AML-193 (cell line): ENCODE results near the gene SLC43A2.

Experiments used
- DNase-seq, 2 experiments: peaks; one replicate each; lab custom pipeline; 2025; lab: John Stamatoyannopoulos, UW

SLC43A2 gene

DNA sequence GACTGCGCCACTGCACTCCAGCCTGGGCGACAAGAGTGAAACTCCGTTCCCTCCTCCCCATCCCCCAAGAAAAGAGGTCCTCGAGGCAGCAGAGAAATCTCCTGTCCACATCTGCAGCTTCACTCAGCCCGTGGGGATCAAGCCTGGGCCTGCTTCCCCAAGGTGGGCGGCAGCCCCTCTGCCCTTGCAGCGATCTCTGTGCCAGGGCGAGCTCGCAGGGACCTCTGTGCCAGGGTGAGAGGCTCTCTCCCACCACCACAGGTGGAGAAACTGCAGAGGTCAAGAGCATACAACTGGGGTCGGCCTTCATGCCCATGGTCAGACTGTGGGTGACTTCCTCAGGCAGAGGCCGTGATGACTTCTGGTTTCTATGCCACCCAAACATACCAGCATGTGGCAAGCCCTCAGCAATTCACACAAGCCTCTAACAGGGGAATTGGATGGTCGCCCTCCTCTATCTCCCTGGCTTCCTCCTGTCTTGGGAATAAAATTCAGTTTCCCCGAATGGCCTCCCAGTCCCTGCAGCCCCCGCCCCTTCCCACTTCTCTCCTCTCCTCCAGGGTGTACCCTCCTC lies 5.5 kb downstream of the SLC43A2 start:
- no peak for DNase-seq

DNA sequence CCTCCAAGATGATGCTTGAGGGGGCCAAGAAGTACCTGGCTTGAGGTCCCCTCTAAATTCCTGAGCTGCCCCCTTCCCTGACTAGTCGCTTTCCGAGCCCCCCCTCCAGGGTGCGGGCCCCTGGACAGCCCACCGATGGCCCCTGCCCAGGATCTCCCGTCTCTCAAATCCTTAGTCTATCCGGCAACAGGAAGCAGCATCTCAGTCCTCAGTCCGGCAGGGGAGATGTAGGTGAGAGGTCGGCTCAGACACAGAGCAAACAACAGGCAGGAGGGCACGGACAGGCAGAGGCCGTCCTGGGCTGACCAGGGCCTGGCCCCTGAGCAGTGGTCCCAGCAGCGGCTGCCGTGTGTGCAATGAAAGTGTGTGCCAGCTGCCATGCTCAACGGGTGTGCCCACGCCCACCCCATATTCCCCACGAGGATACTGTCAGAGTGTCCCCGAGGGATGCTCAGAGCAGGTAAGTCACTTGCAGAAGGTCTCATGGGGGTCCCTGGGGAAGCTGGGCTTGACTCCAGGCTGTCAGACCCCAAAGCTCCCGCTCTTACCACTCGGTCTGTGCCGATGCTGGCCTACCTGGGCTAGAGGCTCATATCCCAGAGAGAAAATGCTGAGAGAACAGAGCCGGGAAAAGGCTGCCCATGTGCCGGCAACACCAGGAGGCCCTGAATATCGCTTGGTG lies 7.2 kb downstream of the SLC43A2 start:
- no peak for DNase-seq

DNA sequence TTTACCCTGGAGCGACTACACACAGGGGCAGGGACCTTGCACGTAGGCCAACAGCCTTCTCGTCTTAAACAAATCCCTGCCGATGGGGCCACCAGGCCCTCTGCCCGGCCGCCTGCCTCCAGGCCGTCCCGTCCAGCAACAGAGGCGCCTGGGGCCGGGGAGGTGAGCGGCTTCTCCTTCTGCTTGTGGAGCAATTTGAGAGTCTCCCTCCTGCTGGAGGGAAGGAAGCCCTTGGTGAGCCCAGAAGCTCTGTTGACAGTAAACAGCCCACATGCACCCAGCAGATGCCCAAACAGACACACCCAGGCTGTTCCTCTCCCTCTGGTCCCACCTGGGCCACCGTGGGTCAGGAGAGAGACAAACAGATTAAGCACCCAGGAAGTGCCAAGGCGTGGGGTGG lies 8.1 kb downstream of the SLC43A2 start:
- DNase-seq, result no peak

DNA sequence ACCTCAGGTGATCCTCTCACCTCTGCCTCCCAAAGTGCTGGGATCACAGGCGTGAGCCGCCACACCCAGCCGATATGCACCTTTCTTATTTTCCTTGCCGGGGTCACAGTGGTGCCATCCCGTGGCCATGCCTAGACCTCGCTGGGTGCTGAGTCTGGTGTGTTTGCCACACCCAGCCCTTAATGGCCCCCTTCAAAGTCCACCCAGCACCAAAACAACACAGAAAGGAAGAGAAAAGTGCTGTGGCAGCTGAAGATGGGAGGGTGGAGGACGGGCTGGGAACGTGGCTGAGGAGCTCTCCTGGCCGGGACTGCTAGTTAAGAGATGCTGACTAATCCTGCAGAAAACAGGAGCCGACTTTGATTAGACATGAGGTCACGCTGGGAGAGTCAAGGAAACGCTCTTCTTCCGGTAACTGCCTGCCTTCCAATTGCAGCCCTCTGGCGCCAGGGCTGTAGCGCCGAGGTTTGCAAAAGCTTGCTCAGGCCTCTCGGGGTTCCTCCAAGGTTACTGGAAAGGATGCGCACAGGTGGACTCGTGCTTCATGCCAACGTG lies 10.9 kb downstream of the SLC43A2 start:
- DNase-seq, result no peak

DNA sequence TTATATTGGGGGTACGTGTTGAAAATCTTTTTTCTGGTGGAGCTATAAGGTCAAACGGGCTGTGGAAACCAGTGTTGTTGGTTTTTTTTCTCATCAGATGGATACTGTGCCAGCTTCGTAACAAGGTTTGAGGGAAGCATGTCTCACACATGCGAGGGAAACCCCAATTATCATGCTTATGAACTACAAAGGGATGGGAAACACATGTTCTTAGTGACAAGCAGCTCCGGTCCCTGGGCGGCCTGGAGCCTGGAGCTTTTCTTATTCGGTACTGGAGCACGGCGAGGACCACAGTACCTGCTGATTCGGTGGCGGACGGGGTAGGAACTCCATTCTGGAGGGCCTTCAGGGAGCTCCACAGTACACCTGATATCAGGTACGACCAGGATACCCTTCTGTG lies 12.5 kb downstream of the SLC43A2 start:
- DNase-seq, result no peak

DNA sequence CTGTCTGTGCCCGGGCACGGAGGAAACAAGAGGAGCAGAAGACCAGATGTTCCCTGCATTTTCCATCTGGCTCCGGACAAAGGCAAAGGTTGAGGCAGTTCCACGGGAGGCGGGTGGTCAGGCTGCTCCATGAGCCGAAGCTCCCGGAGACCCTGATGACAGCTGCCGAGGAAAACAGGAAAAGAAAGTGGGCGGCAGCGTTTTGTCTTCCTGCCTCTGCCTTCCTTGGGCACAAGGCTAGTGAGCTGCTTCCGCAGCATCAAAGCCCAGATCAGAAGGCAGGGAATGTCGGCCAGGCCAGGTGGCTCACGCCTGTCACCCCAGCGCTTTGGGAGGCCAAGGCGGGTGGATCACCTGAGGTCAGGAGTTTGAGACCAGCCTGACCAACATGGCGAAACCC lies 16.2 kb downstream of the SLC43A2 start:
- no peak for DNase-seq

DNA sequence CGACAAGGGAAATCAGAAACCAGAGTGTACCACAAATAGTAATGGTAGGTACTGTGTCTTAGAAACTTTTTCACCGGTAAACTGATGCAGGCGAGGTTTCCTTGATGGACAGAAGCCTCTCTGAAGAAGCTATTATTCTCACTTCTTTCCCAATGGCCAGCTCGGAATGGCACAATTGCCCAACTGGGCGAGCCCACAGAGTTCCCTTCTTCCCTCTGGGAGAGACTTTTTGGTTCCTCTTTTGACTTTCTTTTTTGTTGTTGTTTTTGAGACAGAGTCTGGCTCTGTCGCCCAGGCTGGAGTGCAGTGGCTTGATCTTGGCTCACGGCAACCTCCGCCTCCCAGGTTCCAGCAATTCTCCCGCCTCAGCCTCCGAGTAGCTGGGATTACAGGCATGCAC lies 16.9 kb downstream of the SLC43A2 start:
- DNase-seq, result no peak

DNA sequence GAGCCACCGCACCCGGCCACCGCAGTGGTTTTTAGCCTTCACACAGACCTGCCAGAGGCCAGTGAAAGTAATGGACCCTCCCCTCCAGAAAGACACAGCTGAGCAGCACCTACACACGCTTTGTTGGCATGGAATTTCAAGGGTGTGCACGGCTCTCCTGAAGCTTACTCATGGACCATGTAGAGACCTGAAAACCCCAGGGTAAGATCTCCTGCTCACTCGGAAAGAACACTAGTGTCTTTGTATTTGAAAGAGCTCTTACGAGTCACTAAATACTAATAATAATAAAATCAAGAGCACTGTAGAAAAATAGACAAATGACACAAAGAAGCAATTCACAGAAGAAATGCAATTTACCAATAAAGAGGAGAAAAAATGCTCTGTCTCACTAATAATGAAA lies 20.0 kb downstream of the SLC43A2 start:
- DNase-seq, result no peak

DNA sequence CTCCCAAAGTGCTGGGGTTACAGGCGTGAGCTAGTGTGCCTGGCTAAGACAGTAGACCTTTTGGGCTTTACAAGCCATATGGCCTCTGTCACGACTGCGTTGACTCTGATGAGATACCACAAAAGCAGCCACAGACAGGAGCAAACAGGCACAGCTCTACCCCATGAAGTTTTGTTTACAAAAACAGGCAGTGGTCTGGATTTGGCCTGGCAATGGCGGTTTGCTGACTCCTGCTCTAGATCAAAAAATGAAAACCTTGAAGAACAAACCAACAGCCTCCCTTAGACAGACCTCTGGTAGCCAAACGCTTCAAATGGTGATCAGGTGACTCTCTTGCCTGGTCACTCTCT lies 20.7 kb downstream of the SLC43A2 start:
- no peak for DNase-seq

DNA sequence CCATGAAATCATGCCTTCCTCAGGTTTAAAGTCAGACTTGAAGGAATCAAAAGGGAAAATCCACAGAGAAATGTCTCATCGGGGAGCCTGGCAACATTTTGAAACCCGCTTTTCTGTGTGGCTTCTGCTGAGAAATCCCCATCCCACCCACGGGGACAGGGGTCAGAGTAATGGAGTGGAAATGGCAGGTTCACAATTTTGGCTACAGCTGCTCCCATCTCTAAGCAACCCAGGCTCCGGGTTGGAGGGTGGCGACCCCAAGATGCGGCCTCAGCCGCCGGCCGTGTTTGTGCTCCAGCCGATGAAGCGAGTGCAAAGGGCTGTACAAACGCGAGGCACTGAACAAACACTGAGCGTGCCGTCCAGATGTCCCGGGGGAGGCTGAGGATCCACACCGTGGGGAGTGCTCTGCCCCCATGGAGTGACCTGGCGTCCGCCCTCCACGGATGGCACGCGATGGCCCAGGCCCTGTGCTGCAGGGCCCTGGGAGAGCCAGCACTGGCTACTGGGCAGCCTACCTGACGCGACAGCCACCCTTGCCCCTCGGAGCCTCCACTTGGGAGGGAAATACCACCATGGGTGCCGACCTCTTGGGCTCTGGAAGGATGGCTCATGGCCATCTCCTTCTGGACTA lies 22.2 kb downstream of the SLC43A2 start:
- no peak for DNase-seq

DNA sequence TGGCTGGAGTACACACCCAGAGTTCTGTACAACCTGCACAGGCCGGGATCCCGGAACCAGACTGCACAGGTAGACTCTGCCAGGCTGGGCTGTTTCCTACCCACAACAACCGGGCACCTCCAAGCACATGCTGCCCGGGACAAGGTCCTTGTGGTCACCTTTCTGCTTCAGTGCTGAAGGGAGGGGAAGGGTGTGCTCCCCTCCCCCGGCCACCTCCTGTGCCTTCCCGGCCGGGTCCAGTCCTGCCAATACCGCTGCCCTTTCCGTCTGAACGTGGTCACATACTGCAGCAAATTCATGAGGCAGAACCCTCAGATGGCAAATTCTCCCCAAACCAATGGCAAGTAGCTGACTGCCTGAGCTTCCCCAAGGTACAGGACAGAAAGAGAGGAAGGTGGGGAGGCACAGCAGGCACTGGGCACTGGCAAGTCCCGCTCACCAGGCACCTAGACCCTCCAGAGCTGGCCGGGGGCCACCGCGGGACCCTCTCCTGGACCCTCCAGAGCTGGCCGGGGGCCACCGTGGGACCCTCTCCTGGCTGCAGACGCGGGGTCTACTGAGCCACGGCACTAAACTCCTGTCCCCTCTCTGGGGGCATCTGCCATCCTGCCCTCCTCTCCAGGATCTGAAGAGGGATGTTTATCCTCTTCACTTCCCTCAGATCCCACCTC lies 22.8 kb downstream of the SLC43A2 start:
- DNase-seq, result no peak

DNA sequence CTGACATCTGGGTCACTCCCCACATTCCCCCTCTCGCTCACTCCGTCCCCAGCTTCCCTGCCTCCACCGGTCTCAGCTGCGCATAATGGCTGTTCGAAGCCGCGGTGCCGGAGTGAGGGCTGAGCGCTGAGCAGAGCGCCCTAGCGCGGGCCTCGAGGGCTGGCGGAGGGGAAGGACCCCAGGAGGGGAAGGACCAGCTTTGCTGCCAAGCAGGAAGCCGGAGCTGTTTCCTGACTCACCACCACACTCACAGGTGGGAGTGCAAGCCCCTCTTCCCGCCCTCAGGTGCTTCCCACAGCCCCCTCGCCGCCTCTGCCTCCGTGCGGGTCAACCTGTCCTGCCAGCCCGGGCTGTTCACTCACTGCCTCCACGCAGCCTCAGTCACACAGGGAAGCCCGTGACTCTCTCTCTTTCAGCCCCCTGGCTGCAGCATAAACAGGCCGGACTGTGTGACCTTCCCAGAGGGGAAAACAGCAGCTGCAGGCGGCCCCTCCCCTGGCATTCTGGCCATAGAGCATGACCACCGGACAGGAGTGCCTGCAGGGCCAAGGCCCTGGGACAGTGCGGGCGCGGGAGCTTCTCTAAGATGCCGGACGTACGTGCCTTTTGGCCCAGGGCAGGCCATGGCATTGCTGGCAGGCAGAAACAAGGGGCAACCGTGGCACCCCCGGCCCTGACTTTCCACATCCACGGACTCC lies 23.7 kb downstream of the SLC43A2 start:
- no peak for DNase-seq

DNA sequence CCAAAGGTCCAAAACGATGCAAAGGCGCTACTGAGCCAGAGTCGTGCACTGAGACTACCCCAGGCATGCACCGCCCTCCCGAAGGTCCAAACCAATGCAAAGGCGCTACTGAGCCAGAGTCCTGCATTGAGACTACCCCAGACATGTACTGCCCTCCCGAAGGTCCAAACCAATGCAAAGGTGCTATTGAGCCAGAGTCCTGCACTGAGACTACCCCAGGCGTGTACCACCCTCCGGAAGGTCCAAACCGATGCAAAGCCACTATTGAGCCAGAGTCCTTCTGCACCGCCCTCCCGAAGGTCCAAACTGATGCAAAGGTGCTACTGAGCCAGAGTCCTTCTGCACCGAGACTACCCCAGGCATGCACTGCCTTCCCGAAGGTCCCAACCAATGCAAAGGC lies 27.1 kb downstream of the SLC43A2 start:
- no peak for DNase-seq

DNA sequence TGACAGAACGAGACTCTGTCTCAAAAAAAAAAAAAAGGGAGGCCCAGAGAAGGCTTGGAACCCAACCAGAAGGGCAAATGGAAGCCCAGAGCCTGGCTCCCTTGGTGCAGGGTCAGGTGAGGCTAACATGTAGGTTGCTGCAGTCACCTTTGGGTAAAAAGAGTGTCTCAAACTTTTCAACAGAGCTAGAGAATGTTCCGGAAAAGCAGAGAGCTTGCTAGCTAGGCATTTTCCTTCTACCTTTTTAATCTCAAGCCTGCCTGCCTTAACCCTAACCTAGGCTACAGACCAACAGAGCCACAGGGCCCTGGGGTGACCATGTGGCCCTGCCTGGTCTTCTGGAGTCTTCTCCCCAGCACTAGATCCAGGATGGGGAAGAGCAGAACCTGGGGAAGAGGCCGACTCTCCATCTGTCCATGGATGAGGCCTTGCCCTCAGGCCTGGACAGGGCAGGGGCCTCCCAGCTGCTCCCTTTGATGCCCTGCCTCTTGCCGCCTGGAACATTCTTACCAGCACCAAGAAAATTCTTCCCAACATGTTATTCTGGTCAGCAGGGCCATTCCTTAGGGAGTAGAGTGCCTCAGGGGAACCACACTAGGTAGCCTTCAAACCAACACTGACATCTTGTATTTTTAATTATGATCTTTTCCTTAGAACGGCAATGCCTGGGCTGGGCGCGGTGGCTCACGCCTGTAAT lies 30.1 kb downstream of the SLC43A2 start:
- DNase-seq, result no peak

DNA sequence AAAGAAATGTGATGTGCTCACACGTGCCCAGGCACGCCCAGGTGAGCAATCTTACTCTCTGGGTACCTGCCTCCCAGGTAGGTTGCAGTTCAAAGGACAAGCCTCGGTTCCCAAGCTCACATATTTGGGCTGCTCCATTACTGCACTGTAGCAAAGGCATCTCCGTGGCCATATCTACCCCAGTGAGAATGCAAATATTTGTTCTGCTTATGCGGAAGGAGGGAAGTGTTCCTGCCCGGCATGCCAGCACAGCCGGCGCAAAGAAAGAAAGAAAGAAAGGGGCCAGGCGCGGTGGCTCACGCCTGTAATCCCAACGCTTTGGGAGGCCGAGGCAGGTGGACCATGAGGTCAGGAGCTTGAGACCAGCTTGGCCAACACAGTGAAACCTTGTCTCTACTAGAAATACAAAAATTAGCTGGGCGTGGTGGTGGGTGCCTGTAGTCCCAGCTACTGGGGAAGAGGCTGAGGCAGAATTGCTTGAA lies 30.7 kb downstream of the SLC43A2 start:
- DNase-seq, result no peak

DNA sequence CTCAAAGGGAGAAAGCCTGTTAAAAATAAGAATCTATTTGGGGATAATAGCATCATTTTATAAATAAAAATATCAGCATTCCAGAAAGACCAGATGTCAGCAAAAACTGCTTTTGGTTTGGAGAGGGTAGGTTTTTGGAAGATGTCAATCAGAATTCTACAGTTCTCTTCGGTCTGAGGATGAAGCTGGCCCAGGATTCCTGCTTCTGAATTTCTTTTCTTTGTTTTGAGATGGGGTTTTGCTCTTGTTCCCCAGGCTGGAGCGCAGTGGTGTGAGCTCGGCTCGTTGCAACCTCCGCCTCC lies 35.1 kb downstream of the SLC43A2 start:
- DNase-seq, result no peak

DNA sequence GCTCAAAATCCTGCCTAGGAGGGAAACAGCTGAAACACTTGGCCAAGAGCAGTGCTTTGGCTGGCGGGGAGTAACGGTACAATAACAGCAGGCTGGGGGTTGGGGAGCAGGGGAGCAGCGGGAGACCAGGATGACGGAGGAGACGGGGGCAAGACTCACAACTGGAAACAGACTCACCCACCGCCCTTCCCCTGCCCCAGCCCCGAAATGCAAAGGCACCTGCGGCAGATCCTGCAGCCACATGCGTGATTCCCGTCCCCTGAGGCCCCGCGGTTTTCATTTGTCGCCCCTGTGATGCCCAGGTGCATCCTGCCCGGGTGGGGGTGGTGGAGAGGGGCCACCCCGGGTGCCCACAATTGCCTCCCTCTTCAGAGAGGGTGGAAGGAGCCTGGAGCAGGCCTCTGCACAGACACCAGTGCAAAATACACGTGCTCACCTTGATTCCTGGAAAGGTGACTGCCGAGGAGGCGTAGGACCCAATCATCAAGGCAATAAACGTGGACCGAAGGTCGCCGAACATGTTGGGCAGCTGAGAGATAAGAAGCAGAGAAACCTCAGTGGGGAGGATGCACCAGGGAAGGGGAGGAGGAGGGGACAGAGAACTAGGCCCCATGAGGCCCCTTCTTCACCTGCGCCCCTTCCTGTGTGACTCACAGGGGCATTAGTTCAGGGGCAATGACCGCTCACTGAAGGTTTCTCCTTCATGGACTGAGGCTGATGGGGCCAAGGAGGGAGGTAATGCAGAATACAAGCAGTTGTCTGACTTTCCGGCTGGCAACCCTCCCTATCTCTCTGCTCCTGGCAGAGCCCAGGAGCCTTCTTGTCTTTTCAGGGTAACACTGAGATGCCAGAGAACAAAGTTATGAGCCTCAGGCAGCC lies 35.6 kb downstream of the SLC43A2 start:
- DNase-seq, result no peak

DNA sequence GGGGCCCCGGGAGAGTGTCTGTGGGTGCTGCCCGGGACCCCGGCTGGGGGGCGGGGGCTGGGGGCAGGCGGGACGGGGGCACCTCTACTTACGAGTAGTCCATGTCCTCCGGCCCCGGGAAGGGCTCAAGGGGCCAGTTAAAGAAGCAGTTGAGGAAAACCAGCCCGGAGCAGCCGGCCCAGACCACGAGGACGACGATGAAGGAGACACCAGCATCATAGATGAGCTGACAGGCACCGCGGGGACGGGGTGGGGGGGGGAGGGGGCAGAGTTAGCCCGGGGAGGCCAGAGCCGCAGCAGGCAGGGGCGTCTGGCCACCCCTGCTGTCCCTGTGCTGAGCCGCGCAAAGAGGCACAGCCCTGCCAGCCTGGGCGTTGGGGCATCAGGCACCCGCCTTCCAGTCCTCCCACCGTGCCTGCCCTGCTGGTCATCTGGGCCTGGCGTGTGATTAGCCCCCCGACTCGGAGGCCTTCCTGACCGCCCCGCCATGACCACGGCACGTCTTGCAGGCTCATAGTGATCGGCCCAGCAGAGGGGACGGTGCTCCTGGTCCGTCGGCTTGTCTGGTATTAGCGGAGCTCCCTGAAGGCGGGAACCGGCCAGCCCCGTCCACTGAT lies 37.1 kb downstream of the SLC43A2 start:
- DNase-seq, result no peak

DNA sequence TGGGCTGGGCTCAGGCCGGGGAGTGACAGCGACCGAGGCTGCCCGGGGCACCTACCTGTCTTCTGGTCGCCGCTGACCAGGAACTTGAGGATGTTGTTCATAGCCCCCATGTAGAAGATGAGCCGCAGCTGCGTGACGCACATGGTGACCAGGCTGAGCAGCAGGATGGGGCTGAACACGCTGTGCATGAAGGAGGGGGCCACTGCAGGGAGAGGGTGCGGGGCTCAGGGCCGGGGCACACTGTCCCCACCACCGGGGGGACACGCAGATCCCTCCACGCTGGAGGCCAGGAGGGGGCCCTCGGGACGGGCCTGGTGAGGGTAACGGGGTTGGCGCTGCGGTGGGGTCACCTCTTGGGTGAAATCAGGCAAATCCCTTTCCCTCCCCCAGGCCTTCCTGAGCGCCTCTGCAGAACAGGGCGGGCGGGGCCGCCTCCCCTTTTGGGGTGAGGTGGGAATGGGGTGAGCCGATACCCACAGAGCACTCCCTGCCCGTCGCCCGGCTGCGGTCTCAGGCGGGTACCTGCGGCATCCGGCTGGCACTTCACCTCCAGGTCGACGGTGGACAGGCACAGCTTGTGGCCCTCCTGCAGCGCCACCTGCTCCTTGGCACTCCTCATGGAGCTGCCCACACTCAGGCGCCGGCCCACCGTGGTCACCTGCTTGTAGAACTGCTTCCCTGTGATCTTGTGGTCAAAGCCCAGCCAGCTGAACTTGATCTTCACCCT lies 37.7 kb downstream of the SLC43A2 start:
- no peak for DNase-seq
